HG02571 (cell line): Measurements from ENCODE around the gene CNOT6L.

Source experiments
- ATAC-seq: cut with Tn5 transposase; IDR thresholded peaks from one replicate; pipeline ENCODE4 v1.9.1; 2021; ENCODE audit warnings: mild to moderate bottlenecking, moderate library complexity; ENCODE audit not compliant: unreplicated experiment

The CNOT6L gene

GRCh38 chr4:77820649-77821561, 1.7 kb upstream of the CNOT6L start:
- ATAC-seq, result no peak

GRCh38 chr4:77819843-77820648, 878 bp upstream of the CNOT6L start:
- ATAC-seq, result peak; percentile 72

GRCh38 chr4:77819404-77819842, 255 bp upstream of the CNOT6L start:
- ATAC-seq, result peak; percentile 23

- no peak for ATAC-seq
Observed at GRCh38 chr4:77818073-77818601, 1.0 kb downstream of the CNOT6L start.

GRCh38 chr4:77817304-77818072, 1.7 kb downstream of the CNOT6L start:
- no peak for ATAC-seq

GRCh38 chr4:77816546-77816945, 2.6 kb downstream of the CNOT6L start:
- no peak for ATAC-seq

- no peak for ATAC-seq
Observed at GRCh38 chr4:77815636-77816035, 3.5 kb downstream of the CNOT6L start.

- ATAC-seq, result no peak
Observed at GRCh38 chr4:77805840-77806239, 13.3 kb downstream of the CNOT6L start.

GRCh38 chr4:77804471-77804870, 14.7 kb downstream of the CNOT6L start:
- ATAC-seq, result no peak

GRCh38 chr4:77802402-77802801, 16.8 kb downstream of the CNOT6L start:
- no peak for ATAC-seq

- no peak for ATAC-seq
Observed at GRCh38 chr4:77801260-77801608, 17.9 kb downstream of the CNOT6L start.

GRCh38 chr4:77800483-77801259, 18.5 kb downstream of the CNOT6L start:
- no peak for ATAC-seq

- no peak for ATAC-seq
Observed at GRCh38 chr4:77800077-77800476, 19.1 kb downstream of the CNOT6L start.

- no peak for ATAC-seq
Observed at GRCh38 chr4:77798385-77798784, 20.8 kb downstream of the CNOT6L start.

- ATAC-seq, result no peak
Observed at GRCh38 chr4:77797239-77797638, 21.9 kb downstream of the CNOT6L start.

GRCh38 chr4:77795326-77795725, 23.8 kb downstream of the CNOT6L start:
- no peak for ATAC-seq

GRCh38 chr4:77790146-77790545, 29.0 kb downstream of the CNOT6L start:
- no peak for ATAC-seq

GRCh38 chr4:77788990-77789389, 30.2 kb downstream of the CNOT6L start:
- no peak for ATAC-seq

- ATAC-seq, result no peak
Observed at GRCh38 chr4:77787969-77788368, 31.2 kb downstream of the CNOT6L start.

GRCh38 chr4:77785669-77786068, 33.5 kb downstream of the CNOT6L start:
- ATAC-seq, result no peak
